ENCODE measurements around the gene PRMT7.

PRMT7 gene

DNA sequence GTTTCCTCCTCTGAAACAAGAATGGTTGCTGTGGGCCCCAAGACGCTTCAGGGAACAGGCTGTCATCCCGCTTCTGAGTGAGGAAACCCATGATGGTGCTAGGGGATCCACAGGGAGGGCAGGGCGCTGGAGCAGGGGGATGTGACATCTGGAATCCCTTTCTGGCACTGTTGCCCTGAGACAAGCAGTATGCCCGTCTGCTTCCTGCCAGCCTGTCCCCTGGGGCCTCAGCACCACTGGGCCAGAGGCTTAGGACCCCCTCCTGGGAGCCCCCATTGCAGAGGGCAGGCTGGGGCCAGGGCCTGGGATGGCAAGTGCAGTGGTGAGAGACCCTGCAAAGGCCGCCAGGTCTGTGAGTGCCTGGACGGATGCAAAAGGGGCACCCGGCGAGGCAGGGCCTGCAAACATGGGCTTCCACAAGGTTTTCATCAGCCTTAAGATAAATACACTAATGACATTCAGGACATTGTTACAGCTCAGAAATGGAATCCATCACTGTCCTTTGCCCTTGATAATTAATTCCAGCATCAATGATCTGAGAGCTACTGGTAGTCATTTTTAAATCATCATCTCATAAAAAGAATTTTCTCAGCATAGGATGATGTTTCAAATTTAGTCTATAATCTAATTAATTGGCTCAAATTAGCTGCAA, 51.6 kb downstream of the PRMT7 start:
- TF ChIP-seq TAF1 (IDR thresholded peaks at IDR 0.05; ENCODE audit: borderline replicate concordance, low read depth, low read length): no peak
- no peak for TF ChIP-seq POLR2AphosphoS5 (IDR thresholded peaks at IDR 0.05; ENCODE audit: low read depth, low read length)
- no peak for TF ChIP-seq POLR2A (IDR thresholded peaks at IDR 0.05; ENCODE audit: low read depth, low read length)
- DNase-seq (ENCODE audit: insufficient read length) (no peak), FAIRE-seq (no peak)

DNA sequence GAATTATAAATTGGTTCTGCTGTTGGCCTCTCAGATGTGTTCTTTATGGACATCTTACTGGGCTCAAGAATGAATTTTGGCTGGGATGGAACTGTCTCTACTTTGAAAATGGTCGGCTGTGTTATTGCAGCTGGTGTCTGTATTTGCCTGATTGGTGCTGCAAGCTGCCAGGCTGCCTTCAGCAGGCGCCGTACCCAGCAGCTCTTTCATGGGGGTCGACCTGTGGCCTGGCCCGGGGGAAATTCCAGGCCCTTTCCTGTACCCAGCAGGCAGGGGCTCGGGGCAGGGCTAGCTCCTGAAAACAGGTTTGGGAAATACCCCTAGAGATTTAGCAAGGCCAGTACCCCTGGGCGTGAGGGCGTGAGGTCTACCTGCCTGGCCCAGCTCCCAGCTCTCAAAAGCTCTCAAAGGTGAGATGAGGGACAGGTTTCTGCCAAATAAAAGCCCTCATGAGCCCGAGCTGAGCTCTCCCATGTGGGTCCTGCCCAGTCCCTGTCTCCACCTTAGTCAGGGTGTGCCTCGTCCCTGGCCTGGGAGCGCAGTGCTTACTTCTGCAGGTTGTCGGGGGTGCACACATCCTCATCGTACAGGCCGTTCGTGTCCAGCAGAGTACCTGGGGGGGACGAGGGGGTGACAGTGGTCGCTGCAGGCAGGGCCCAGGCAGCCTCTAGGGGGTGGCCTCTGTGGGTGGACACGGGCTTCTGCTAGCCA, 52.3 kb downstream of the PRMT7 start:
- DNase-seq (ENCODE audit: insufficient read length): no peak
- no peak for FAIRE-seq
- TF ChIP-seq TAF1 (IDR thresholded peaks at IDR 0.05; ENCODE audit: borderline replicate concordance, low read depth, low read length) (no peak), POLR2A (IDR thresholded peaks at IDR 0.05; ENCODE audit: low read depth, low read length) (no peak), POLR2AphosphoS5 (IDR thresholded peaks at IDR 0.05; ENCODE audit: low read depth, low read length) (no peak)

DNA sequence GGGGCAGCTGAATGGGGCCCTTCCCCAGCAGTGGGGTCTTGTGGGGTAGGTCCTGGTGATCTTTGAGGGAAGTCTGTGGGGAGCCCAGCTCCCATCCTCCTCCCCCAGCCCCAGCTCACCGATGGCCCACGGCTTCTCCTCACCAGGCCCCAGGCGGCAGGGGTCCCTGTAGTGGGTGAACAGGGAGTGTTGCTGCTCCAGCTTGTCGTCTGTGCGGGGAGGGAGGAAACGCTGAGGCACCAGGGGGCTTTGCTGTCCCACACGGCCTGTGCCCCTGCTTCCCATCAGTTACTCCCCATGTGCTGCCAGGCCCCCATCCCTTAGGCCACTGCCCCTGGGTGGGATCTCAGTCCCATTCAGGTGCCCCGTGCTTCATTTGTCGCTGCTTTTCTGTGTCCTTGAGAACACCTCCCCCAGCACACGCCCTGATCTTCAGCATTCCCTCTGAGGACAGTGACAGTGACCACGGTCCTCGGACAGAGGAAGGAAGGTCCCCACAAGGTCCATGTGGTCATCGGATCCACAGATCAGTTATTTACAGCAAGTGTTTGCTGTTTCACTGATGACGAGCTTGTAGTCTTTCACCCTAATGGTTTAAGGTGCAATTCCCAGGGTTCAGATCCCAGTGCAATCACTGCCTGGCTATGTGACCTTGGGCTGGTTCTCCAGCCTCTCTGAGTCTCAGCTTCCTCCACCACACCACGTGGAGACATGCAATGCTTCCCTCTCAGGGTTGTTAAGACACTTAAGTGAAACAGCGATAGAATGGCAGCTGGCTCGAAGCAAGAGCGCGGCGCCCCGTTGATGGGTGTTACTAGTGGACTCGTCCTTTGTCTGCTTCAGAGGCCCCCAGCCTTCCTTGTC, 53.1 kb downstream of the PRMT7 start:
- no peak for FAIRE-seq
- TF ChIP-seq POLR2A (IDR thresholded peaks at IDR 0.05; ENCODE audit: low read depth, low read length) (no peak), POLR2AphosphoS5 (IDR thresholded peaks at IDR 0.05; ENCODE audit: low read depth, low read length) (no peak), TAF1 (IDR thresholded peaks at IDR 0.05; ENCODE audit: borderline replicate concordance, low read depth, low read length) (no peak)

DNA sequence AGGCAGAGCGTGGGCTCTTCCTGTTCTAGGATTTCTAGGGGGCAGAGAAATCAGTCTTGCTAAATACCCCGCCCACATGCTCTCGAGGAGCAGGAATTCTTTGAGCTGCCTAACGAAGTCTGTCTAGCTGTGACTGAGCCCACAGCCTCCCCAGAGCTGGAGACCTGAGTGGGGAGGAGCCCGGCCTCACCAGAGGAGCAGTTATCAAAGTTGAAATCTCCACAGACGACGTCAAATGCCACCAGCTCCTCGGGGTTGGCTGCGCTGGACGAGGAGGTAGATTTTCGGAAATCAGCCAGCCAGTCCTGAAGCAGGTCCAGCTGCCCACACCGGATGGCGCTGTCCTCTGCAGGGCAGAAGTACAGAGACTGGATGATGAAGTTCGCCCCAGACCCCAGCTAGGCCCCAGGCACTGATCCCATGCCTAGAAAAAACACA, 53.8 kb downstream of the PRMT7 start:
- DNase-seq (ENCODE audit: insufficient read length) (no peak), FAIRE-seq (no peak)
- TF ChIP-seq POLR2A (IDR thresholded peaks at IDR 0.05; ENCODE audit: low read depth, low read length): no peak
- no peak for TF ChIP-seq TAF1 (IDR thresholded peaks at IDR 0.05; ENCODE audit: borderline replicate concordance, low read depth, low read length)
- TF ChIP-seq POLR2AphosphoS5 (IDR thresholded peaks at IDR 0.05; ENCODE audit: low read depth, low read length): no peak

More for the DNA sequence above, 53.1 kb downstream of the PRMT7 start:
- no peak for DNase-seq (ENCODE audit: insufficient read length)

DNA sequence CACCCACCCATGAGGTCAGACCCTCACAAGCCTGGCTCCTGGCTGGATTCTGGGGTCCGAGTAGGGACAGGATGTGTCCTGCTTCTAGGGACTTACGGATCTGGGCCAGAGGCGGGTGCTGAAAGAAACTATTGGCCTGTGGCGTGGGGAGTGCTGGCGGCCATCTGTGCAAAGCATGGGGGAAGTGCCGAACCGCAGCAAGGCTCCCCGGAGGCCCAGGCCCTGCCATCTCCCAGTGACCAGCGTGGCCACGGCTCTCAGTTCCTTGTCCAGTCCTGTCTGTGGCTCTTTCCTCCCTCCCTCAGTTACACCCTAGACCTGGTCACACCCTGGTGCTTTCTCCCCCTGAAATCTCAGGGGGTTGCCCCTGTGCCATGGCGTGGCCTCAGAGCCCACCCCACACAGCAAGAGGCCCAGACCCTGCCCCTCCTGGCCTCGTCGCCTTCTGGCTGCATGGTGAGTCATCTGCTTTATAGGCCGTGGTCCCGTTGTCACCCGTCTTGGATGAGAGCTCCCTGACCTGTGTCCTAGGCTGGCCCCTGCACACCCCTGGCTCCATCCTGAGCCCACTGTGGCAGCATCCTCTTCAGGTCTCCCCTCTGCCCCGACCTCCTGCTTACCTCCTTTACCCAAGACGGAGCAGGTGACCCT, 54.5 kb downstream of the PRMT7 start:
- TF ChIP-seq POLR2A (IDR thresholded peaks at IDR 0.05; ENCODE audit: low read depth, low read length) (no peak), TAF1 (IDR thresholded peaks at IDR 0.05; ENCODE audit: borderline replicate concordance, low read depth, low read length) (no peak), POLR2AphosphoS5 (IDR thresholded peaks at IDR 0.05; ENCODE audit: low read depth, low read length) (no peak)
- FAIRE-seq (no peak), DNase-seq (ENCODE audit: insufficient read length) (no peak)

DNA sequence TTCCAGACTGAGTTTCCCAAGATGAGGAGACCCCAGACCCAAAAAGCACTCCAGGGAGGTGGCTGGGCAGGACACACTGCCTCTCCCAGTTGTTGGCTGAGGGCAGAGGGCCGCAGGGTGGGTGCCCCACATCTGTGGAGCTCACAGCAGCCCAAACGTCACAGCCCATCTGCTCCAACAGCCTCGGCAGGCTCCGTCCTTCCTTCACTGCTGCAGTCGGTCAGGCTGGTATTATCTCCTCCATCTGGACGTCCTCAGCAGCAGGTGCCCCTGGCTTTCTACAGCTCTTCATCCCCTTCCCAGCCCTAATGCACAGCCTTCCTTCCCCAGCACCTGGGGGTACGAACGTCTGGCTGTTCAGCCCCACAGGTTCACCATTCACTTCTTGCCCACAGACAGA, 55.2 kb downstream of the PRMT7 start:
- DNase-seq (ENCODE audit: insufficient read length) (no peak), FAIRE-seq (no peak)
- TF ChIP-seq POLR2AphosphoS5 (IDR thresholded peaks at IDR 0.05; ENCODE audit: low read depth, low read length) (no peak), TAF1 (IDR thresholded peaks at IDR 0.05; ENCODE audit: borderline replicate concordance, low read depth, low read length) (no peak), POLR2A (IDR thresholded peaks at IDR 0.05; ENCODE audit: low read depth, low read length) (no peak)

DNA sequence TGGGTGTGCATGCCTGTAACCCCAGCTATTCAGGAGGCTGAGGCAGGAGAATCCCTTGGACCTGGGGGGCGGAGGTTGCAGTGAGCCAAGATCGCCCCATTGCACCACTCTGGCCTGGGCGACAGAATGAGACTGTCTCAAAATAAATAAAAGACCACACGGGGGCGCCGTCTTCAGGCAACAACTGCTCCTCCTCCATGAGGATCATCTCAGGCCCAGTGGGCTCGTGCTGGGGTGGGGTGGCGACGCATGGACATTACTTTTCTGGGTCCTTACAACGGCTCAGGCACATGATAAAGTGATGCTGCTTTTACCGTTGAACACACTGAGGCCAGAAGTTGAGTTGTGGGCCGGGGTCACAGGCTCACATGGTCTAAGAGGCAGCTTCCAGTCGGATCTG, 56.2 kb downstream of the PRMT7 start:
- FAIRE-seq (peak; percentile 40), DNase-seq (ENCODE audit: insufficient read length) (peak; percentile 50)
- no peak for TF ChIP-seq TAF1 (IDR thresholded peaks at IDR 0.05; ENCODE audit: borderline replicate concordance, low read depth, low read length)

DNA sequence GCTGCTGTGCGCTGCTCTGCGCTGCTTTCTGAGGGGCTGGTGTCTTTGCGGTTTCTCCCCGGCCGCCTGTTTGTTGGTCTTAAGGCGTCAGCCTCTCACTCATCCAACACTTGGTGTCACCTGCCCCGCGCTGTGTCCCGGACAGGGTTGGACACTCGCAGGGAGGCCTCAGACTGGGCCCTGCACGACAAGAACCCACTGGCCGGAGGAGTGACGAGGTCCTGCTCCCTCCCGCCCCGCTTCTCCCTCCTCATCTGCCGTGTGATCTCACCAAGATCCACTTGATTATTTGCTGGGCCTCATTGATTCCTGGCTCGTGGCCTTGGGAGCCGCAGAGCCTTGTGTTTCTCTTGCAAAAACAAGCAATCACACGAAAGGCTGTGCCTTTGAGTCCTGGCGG, 56.6 kb downstream of the PRMT7 start:
- DNase-seq (ENCODE audit: insufficient read length) (no peak), FAIRE-seq (no peak)
- TF ChIP-seq POLR2AphosphoS5 (IDR thresholded peaks at IDR 0.05; ENCODE audit: low read depth, low read length) (no peak), TAF1 (IDR thresholded peaks at IDR 0.05; ENCODE audit: borderline replicate concordance, low read depth, low read length) (no peak), POLR2A (IDR thresholded peaks at IDR 0.05; ENCODE audit: low read depth, low read length) (no peak)

DNA sequence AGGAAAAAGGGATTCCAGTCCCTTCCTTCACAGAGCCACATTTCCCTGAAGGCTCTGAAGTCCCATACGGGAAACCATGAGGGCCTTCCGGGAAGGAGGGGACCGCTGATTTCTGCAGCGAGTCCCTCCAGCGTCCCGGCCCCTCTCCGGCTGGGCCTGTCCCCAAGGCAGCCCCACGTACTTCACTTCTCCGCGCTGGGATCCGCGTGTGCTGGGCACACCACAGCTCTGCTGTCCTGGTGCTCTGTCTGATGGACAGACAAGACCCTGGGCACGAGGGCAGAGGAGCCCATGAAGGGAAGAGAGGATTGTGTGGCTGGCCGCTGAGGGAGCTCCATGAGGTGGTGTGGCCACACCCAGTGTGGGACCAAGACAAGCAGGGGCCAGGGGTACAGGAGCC, 57.1 kb downstream of the PRMT7 start:
- TF ChIP-seq TAF1 (IDR thresholded peaks at IDR 0.05; ENCODE audit: borderline replicate concordance, low read depth, low read length) (no peak), POLR2A (IDR thresholded peaks at IDR 0.05; ENCODE audit: low read depth, low read length) (no peak), POLR2AphosphoS5 (IDR thresholded peaks at IDR 0.05; ENCODE audit: low read depth, low read length) (no peak)
- no peak for FAIRE-seq
- no peak for DNase-seq (ENCODE audit: insufficient read length)

DNA sequence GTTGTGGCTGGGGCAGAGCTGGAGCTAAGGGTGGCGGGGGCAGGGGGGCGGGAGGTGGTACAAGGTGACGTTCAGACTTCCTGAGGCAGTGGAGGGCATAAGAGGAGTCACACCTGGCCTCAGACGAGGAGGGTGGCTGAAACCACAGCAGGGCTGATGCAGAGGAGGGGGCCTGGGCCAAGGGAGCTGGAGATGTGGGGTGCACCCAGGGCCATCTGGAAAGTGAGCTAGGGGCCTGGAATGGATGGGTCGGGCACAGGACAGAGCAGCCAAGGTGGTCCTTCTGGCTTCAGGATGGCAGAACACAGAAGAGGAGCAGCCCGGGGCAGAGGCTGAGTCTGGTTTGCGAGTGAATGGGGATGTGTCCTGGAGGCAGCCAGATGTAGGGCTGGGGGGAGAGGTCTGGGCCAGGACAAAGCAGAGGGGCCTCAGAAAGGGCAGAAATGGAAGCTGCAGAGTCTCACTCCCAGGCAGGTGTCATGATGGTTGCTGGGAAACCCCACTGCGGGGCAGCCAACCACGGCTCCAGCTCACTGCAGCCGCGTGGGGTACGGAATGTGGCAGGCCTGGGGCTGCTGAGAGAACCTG, 57.6 kb downstream of the PRMT7 start:
- DNase-seq (ENCODE audit: insufficient read length): peak; percentile 69
- no peak for TF ChIP-seq TAF1 (IDR thresholded peaks at IDR 0.05; ENCODE audit: borderline replicate concordance, low read depth, low read length)
- no peak for TF ChIP-seq POLR2A (IDR thresholded peaks at IDR 0.05; ENCODE audit: low read depth, low read length)
- no peak for TF ChIP-seq POLR2AphosphoS5 (IDR thresholded peaks at IDR 0.05; ENCODE audit: low read depth, low read length)
- FAIRE-seq: peak; percentile 85

DNA sequence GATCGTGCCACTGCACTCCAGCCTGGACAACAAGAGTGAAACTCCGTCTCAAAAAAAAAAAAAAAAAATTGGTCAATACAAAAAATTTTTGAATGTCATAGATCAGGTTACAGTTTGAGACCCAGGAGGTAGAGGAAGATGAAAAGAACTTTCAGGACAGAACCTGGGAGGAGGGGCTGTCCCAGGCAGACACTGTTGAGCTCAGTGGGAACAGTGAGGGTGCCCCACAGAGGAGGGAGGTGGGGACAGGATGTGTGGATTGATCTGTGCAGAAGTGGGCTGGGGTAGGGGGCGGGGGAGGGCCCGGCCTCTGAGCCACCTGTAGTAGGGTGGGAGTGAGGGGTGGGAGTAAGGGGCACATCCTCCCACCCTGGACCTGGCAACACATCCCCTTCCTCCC, 58.3 kb downstream of the PRMT7 start:
- FAIRE-seq: no peak
- peak; percentile 41 for DNase-seq (ENCODE audit: insufficient read length)
- TF ChIP-seq POLR2AphosphoS5 (IDR thresholded peaks at IDR 0.05; ENCODE audit: low read depth, low read length) (no peak), POLR2A (IDR thresholded peaks at IDR 0.05; ENCODE audit: low read depth, low read length) (no peak), TAF1 (IDR thresholded peaks at IDR 0.05; ENCODE audit: borderline replicate concordance, low read depth, low read length) (no peak)
